NOMO-1 treated with dmso at 0.1 percent for 144 hours (cell line): ENCODE measurements around the gene HOMER1.
A peak's percentile ranks its signal among the peaks of the same experiment; 100 is the strongest.

Experiments used
- DNase-seq: peaks from one replicate; lab custom pipeline; 2025; ENCODE audit not compliant: unreplicated experiment; lab: John Stamatoyannopoulos, UW

The HOMER1 gene

GRCh38 chr5:79513704-79514390, at the start of gene HOMER1:
Gene HOMER1, minus strand, starts transcription at chr5:79514134. Its CDS starts 1,360 bp downstream, at chr5:79512774.
- peak; percentile 32 for DNase-seq

- DNase-seq = no peak
Observed at GRCh38 chr5:79563247-79563590, 49.3 kb upstream of the HOMER1 start.

GRCh38 chr5:79562351-79563246, 48.7 kb upstream of the HOMER1 start:
- no peak for DNase-seq

GRCh38 chr5:79561525-79561893, 47.6 kb upstream of the HOMER1 start:
- DNase-seq = no peak

- DNase-seq = no peak
Observed at GRCh38 chr5:79560771-79561524, 47.0 kb upstream of the HOMER1 start.

- DNase-seq = no peak
Observed at GRCh38 chr5:79555418-79555817, 41.5 kb upstream of the HOMER1 start.

GRCh38 chr5:79552984-79553383, 39.0 kb upstream of the HOMER1 start:
- no peak for DNase-seq

GRCh38 chr5:79547982-79548381, 34.0 kb upstream of the HOMER1 start:
- no peak for DNase-seq

- DNase-seq = no peak
Observed at GRCh38 chr5:79547429-79547822, 33.5 kb upstream of the HOMER1 start.

GRCh38 chr5:79546782-79547428, 33.0 kb upstream of the HOMER1 start:
- DNase-seq = no peak

GRCh38 chr5:79544131-79544530, 30.2 kb upstream of the HOMER1 start:
- no peak for DNase-seq

GRCh38 chr5:79540939-79541338, 27.0 kb upstream of the HOMER1 start:
- no peak for DNase-seq

GRCh38 chr5:79536193-79536906, 22.4 kb upstream of the HOMER1 start:
- no peak for DNase-seq

- DNase-seq = no peak
Observed at GRCh38 chr5:79535477-79536192, 21.7 kb upstream of the HOMER1 start.

- peak; percentile 3 for DNase-seq
Observed at GRCh38 chr5:79529110-79529509, 15.2 kb upstream of the HOMER1 start.

- DNase-seq = no peak
Observed at GRCh38 chr5:79527431-79527830, 13.5 kb upstream of the HOMER1 start.

- DNase-seq = no peak
Observed at GRCh38 chr5:79526928-79527327, 13.0 kb upstream of the HOMER1 start.

GRCh38 chr5:79526493-79526892, 12.6 kb upstream of the HOMER1 start:
- no peak for DNase-seq

- DNase-seq = no peak
Observed at GRCh38 chr5:79521156-79521555, 7.2 kb upstream of the HOMER1 start.

GRCh38 chr5:79518718-79519117, 4.8 kb upstream of the HOMER1 start:
- DNase-seq = no peak
